ENCODE measurements around the gene CDC42EP5.

DNA sequence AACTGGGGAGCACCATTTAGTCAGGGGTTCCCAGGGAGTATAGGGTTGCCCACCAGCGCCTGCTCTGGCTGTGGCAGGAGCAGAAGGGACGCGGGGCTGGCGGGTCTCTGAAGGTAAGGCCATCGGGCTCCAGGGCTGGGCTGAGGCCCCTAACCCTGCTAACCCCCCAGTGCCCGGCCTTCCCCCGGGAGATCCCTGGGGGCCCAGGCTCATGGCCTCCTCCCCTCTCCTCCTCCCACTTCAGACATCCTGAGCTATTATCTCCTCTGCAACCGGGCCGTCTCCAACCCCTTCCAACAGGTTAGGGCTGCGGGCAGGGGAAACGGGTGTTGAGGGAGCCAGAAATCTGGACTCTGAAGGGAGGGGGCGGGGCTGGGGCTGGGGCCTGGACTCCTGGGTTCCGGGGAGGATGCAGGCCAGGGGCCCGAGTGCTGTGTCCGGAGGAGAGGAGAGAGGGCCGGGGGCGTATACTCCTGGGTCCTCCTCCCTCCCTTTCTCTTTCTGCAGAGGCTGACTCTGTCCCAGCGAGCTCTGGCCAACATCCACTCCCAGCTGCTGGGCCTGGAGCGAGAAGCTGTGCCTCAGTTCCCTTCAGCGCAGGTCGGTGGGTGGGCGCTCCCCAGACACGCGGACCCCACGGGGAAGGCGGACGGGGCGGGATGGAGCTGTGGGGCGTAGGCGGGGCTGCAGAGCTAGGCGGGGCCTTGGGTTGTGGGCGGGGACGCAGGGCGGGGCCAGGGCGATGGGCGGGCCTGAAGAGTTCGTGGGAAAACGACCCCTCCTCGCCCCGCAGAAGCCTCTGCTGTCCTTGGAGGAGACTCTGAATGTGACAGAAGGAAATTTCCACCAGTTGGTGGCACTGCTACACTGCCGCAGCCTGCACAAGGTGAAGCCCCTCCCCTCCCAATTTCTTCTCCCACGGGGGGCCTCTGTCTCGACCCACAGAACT, 42.5 kb downstream of the CDC42EP5 start:
- TF ChIP-seq FOXM1 (IDR thresholded peaks at IDR 0.05; ENCODE audit: borderline replicate concordance) (no peak), BHLHE40 (IDR thresholded peaks at IDR 0.05; ENCODE audit: borderline replicate concordance) (no peak), TARDBP (IDR thresholded peaks at IDR 0.05) (no peak)

Data from HEK293T (cell line).